Smooth muscle cell (in vitro differentiated cells): ENCODE measurements around the gene MRPL22. TPM values are rescaled to one million over a fixed set of nuclear protein-coding genes. Genes with fewer than 3 reads are reported as not detected.

ENCODE experiments used
- DNase-seq: peaks from one replicate; lab custom pipeline; 2025; ENCODE audit not compliant: unreplicated experiment; lab: John Stamatoyannopoulos, UW
- H2AFZ ChIP-seq: fragments of 200-600 bp; sonication (generic); 2 replicates; pipeline ENCODE4 v1.6.0; 2016; ENCODE audit warnings: antibody characterized with exemption, low read depth, mild to moderate bottlenecking
- H3F3A ChIP-seq: fragments of 200-600 bp; sonication (generic); 2 replicates; pipeline ENCODE4 v1.6.0; 2017; ENCODE audit warnings: antibody characterized with exemption, low read depth
- H3K27ac ChIP-seq: fragments of 200-600 bp; sonication (generic); 2 replicates; pipeline ENCODE4 v1.5.1; 2016; ENCODE audit warnings: low read depth, mild to moderate bottlenecking
- H3K27me3 ChIP-seq: fragments of 200-600 bp; sonication (generic); 2 replicates; pipeline ENCODE4 v1.6.1; 2016; ENCODE audit warnings: low read depth, mild to moderate bottlenecking
- H3K36me3 ChIP-seq: fragments of 200-600 bp; sonication (generic); 2 replicates; pipeline ENCODE4 v1.5.1; 2016; ENCODE audit warnings: low read depth
- H3K4me1 ChIP-seq: fragments of 200-600 bp; sonication (generic); 2 replicates; pipeline ENCODE4 v1.5.1; 2016; ENCODE audit warnings: low read depth
- H3K4me2 ChIP-seq: fragments of 200-600 bp; sonication (generic); 2 replicates; pipeline ENCODE4 v1.6.0; 2016; ENCODE audit warnings: mild to moderate bottlenecking
- H3K4me3 ChIP-seq: fragments of 200-600 bp; sonication (generic); 2 replicates; pipeline ENCODE4 v1.5.1; 2016; ENCODE audit warnings: mild to moderate bottlenecking
- H3K79me2 ChIP-seq: fragments of 200-600 bp; sonication (generic); 2 replicates; pipeline ENCODE4 v1.6.0; 2016; ENCODE audit warnings: low read depth, mild to moderate bottlenecking
- H3K9ac ChIP-seq: fragments of 200-600 bp; sonication (generic); 2 replicates; pipeline ENCODE4 v1.6.0; 2016; ENCODE audit warnings: low read depth
- H3K9me3 ChIP-seq: fragments of 200-600 bp; sonication (generic); replicated peaks from 2 replicates; pipeline ENCODE4 v1.5.1; 2016; ENCODE audit warnings: low read depth
- H4K20me1 ChIP-seq: fragments of 200-600 bp; sonication (generic); 2 replicates; pipeline ENCODE4 v1.6.0; 2016; ENCODE audit warnings: low read depth
- CTCF ChIP-seq: fragments of 200-600 bp; sonication (generic); IDR thresholded peaks from 2 replicates; pipeline ENCODE4 v1.5.1; 2017; ENCODE audit warnings: borderline replicate concordance, mild to moderate bottlenecking, antibody characterized with exemption; ENCODE audit not compliant: insufficient read depth, poor library complexity, severe bottlenecking
- WGBS: methylation state at CpG from one replicate; pipeline ENCODE4 v1.1.7; 2016; ENCODE audit warnings: low lambda C conversion rate; 5-methylcytosine and 5-hydroxymethylcytosine counted together
- polyA plus RNA-seq: library from polyadenylated mRNA; unstranded; fragments of >200 nt; fragmentation: Nextera tagmentation; extraction: Ambion mirVana; gene quantifications from 2 replicates; pipeline ENCODE4 v1.2.1, GENCODE V29; 2016
- total RNA-seq: library from RNA; depleted of rRNA; stranded (reverse); fragments of >200 nt; gene quantifications from 2 replicates; pipeline ENCODE4 v1.2.3, GENCODE V29; 2014

The MRPL22 gene
- total and polyA plus RNA-seq, 2 experiments from 2014 or later, result 58.7 to 135 TPM

GRCh38 chr5:154949781-154950180, 8.9 kb downstream of the MRPL22 start:
- no peak overlapping the region for H3K4me2 ChIP-seq
- H3K79me2 ChIP-seq, result peaks cover 54% of the 10 kb centered on the region
- DNase-seq, result no peak
- 82% methylated on average over 2 of the region's 2 CpGs for WGBS
- no peak for TF ChIP-seq CTCF
- peaks cover 73% of the 10 kb centered on the region for H4K20me1 ChIP-seq
- H3K9me3 ChIP-seq, result no peaks in the 10 kb centered on the region
- no peak overlapping the region for H3K4me3 ChIP-seq
- H3K27me3 ChIP-seq, result no peaks in the 10 kb centered on the region
- H3K9ac ChIP-seq, result no peak overlapping the region
- H3K4me1 ChIP-seq, result no peaks in the 10 kb centered on the region
- no peak overlapping the region for H2AFZ ChIP-seq
- no peaks in the 10 kb centered on the region for H3F3A ChIP-seq
- H3K36me3 ChIP-seq, result no peaks in the 10 kb centered on the region
- no peak overlapping the region for H3K27ac ChIP-seq

GRCh38 chr5:154956712-154957111, 15.8 kb downstream of the MRPL22 start:
- H3K36me3 ChIP-seq, result peaks cover 6% of the 10 kb centered on the region
- no peak overlapping the region for H2AFZ ChIP-seq
- H4K20me1 ChIP-seq, result peaks cover 27% of the 10 kb centered on the region
- H3K27me3 ChIP-seq, result no peaks in the 10 kb centered on the region
- no peak overlapping the region for H3K9ac ChIP-seq
- H3K4me1 ChIP-seq, result no peaks in the 10 kb centered on the region
- no peak overlapping the region for H3K27ac ChIP-seq
- TF ChIP-seq CTCF, result no peak
- H3K4me3 ChIP-seq, result no peak overlapping the region
- no peak for DNase-seq
- H3K4me2 ChIP-seq, result no peak overlapping the region
- no peaks in the 10 kb centered on the region for H3K9me3 ChIP-seq
- no peaks in the 10 kb centered on the region for H3F3A ChIP-seq
- H3K79me2 ChIP-seq, result peaks cover 11% of the 10 kb centered on the region

- Histone ChIP-seq H3F3A (no peaks in the 10 kb centered on the region), H4K20me1 (peaks cover 22% of the 10 kb centered on the region), H3K4me3 (no peak overlapping the region), H3K36me3 (no peaks in the 10 kb centered on the region), H3K9ac (no peak overlapping the region), H3K27ac (no peak overlapping the region), H3K27me3 (no peaks in the 10 kb centered on the region), H3K4me2 (no peak overlapping the region), H2AFZ (no peak overlapping the region), H3K9me3 (no peaks in the 10 kb centered on the region), H3K79me2 (no peaks in the 10 kb centered on the region), H3K4me1 (no peaks in the 10 kb centered on the region)
- WGBS, result 93% methylated on average over 1 of the region's 1 CpG
- no peak for DNase-seq
- no peak for TF ChIP-seq CTCF
These were observed 21.6 kb downstream of the MRPL22 start for GRCh38 chr5:154962494-154962893.

DNA sequence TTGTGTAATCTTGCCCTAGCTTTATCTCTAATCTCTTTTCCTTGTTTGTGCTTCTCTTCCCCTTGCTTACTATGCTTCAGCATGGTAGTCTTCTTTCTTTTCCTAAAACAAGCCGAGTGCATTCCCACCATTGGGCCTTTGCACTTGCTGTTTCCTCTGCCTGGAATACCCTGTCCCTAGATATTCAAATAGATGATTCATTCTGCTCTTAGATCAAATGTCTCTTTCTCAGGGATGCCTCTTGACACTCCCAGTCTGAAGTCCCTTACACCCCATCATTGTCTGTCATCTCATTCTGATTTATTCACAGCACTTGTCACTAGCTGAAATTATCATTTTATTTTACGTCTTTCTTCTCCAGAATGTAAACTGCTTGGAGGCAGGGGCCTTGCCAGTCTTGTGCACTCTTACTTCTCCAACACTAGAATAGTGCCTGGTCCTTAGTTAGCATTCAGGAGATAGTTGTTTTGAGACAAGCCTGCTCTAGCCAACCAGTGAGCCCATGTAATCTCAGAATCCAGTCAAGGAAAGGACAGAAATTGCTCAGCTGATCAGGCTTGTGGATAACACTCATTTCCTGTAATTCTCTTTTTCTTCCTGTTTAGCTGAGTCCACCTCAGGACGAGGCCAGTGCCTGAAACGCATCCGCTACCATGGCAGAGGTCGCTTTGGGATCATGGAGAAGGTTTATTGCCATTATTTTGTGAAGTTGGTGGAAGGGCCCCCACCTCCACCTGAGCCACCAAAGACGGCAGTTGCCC, 25.4 kb downstream of the MRPL22 start:
- DNase-seq, result no peak
- no peak overlapping the region for H3K4me3 ChIP-seq
- H4K20me1 ChIP-seq, result peaks cover 22% of the 10 kb centered on the region
- H3K9me3 ChIP-seq, result no peaks in the 10 kb centered on the region
- no peaks in the 10 kb centered on the region for H3F3A ChIP-seq
- WGBS, result 99% methylated on average over 7 of the region's 7 CpGs
- no peak overlapping the region for H3K4me2 ChIP-seq
- no peaks in the 10 kb centered on the region for H3K27me3 ChIP-seq
- H3K36me3 ChIP-seq, result peaks cover 7% of the 10 kb centered on the region
- H3K9ac ChIP-seq, result no peak overlapping the region
- H3K4me1 ChIP-seq, result no peaks in the 10 kb centered on the region
- TF ChIP-seq CTCF, result no peak
- H2AFZ ChIP-seq, result no peak overlapping the region
- no peaks in the 10 kb centered on the region for H3K79me2 ChIP-seq
- H3K27ac ChIP-seq, result no peak overlapping the region
